ENCODE measurements around the gene HERC5. TPM values are rescaled to one million over a fixed set of nuclear protein-coding genes. Genes with fewer than 3 reads are reported as not detected.

The HERC5 gene
- total RNA-seq, 4 donors from 2014 or later, result 2.9 to 4.5 (median 3.9) TPM

GRCh38 chr4:88514557-88515511, 57.9 kb downstream of the HERC5 start:
- DNase-seq (ENCODE audit: extremely low spot score), result no peak
- no peak overlapping the region for H3K27ac ChIP-seq (replicated peaks in 1 of 4)
- TF ChIP-seq CTCF (IDR thresholded peaks at IDR 0.05) (no peak), EP300 (IDR thresholded peaks at IDR 0.05) (no peak), POLR2AphosphoS5 (IDR thresholded peaks at IDR 0.05) (no peak), POLR2A (IDR thresholded peaks at IDR 0.05; ENCODE audit: low read depth) (no peak)
- H3K4me3 ChIP-seq, result no peak overlapping the region
- 74% methylated on average over 8 of the region's 8 CpGs for WGBS
- H3K27me3 ChIP-seq, result no peaks in the 10 kb centered on the region
- peaks cover 0 to 6% (median 4%) of the 10 kb centered on the region in 4 donors for H3K4me1 ChIP-seq
- intact Hi-C loops (cut with DNase I), result loop anchor here (5.0 kb wide), 2 partner anchors 138 to 148 kb away; partner anchors contain the start of gene HERC6
- no peaks in the 10 kb centered on the region for H3K9me3 ChIP-seq
- peaks cover 0 to 13% (median 4%) of the 10 kb centered on the region in 4 donors for H3K36me3 ChIP-seq

GRCh38 chr4:88516746-88517145, 59.8 kb downstream of the HERC5 start:
- Histone ChIP-seq H3K9me3 (no peaks in the 10 kb centered on the region), H3K27me3 (no peaks in the 10 kb centered on the region), H3K4me1 (peaks cover 0 to 11% (median 10%) of the 10 kb centered on the region in 4 donors), H3K36me3 (peaks cover 5 to 32% (median 14%) of the 10 kb centered on the region in 4 donors), H3K4me3 (no peak overlapping the region), H3K27ac (replicated peaks in 1 of 4) (no peak overlapping the region)
- no peak for DNase-seq (ENCODE audit: extremely low spot score)
- TF ChIP-seq POLR2AphosphoS5 (IDR thresholded peaks at IDR 0.05) (no peak), CTCF (IDR thresholded peaks at IDR 0.05) (no peak), EP300 (IDR thresholded peaks at IDR 0.05) (no peak), POLR2A (IDR thresholded peaks at IDR 0.05; ENCODE audit: low read depth) (no peak)
- WGBS, result 88% methylated on average over 3 of the region's 3 CpGs
- intact Hi-C loops (cut with DNase I), result loop anchor here (2.0 to 5.0 kb wide), 2 partner anchors 149 to 298 kb away; no protein-coding TSS in a partner anchor

GRCh38 chr4:88517825-88518224, 60.9 kb downstream of the HERC5 start:
- Histone ChIP-seq H3K27ac (replicated peaks in 1 of 4) (no peak overlapping the region), H3K27me3 (no peaks in the 10 kb centered on the region), H3K36me3 (peaks cover 5 to 32% (median 14%) of the 10 kb centered on the region in 4 donors), H3K4me3 (no peak overlapping the region), H3K9me3 (no peaks in the 10 kb centered on the region), H3K4me1 (peaks cover 6 to 22% (median 20%) of the 10 kb centered on the region in 4 donors)
- TF ChIP-seq EP300 (IDR thresholded peaks at IDR 0.05) (no peak), POLR2AphosphoS5 (IDR thresholded peaks at IDR 0.05) (no peak), POLR2A (IDR thresholded peaks at IDR 0.05; ENCODE audit: low read depth) (no peak), CTCF (IDR thresholded peaks at IDR 0.05) (no peak)
- intact Hi-C loops (cut with DNase I), result loop anchor here (2.0 to 5.0 kb wide), 2 partner anchors 151 to 299 kb away; no protein-coding TSS in a partner anchor
- whole genome bisulfite sequencing, result 76% methylated on average over 3 of the region's 3 CpGs
- DNase-seq (ENCODE audit: extremely low spot score), result no peak

GRCh38 chr4:88518911-88519310, 62.0 kb downstream of the HERC5 start:
- H3K4me1 ChIP-seq, result peaks cover 6 to 23% (median 21%) of the 10 kb centered on the region in 4 donors
- no peaks in the 10 kb centered on the region for H3K27me3 ChIP-seq
- no peak overlapping the region for H3K4me3 ChIP-seq
- no peak overlapping the region for H3K27ac ChIP-seq (replicated peaks in 1 of 4)
- 90% methylated on average over 6 of the region's 6 CpGs for WGBS
- H3K9me3 ChIP-seq, result no peaks in the 10 kb centered on the region
- DNase-seq (ENCODE audit: extremely low spot score), result no peak
- intact Hi-C loops (cut with DNase I), result loop anchor here (5.0 kb wide), 1 partner anchor 152 kb away; no protein-coding TSS in a partner anchor
- peaks cover 5 to 32% (median 14%) of the 10 kb centered on the region in 4 donors for H3K36me3 ChIP-seq
- no peak for TF ChIP-seq CTCF (IDR thresholded peaks at IDR 0.05)
- no peak for TF ChIP-seq EP300 (IDR thresholded peaks at IDR 0.05)
- no peak for TF ChIP-seq POLR2A (IDR thresholded peaks at IDR 0.05; ENCODE audit: low read depth)
- no peak for TF ChIP-seq POLR2AphosphoS5 (IDR thresholded peaks at IDR 0.05)

All from esophagus muscularis mucosa (tissue), 4 donors.